HTR-8/SVneo (cell line): ENCODE measurements around the gene LCE1E.

Experiments
- DNase-seq: peaks from one replicate; pipeline ENCODE4 v3.0.0; 2011; ENCODE audit warnings: low spot score, mixed read lengths; ENCODE audit not compliant: insufficient read length
- FAIRE-seq: peaks from 2 replicates; lab custom pipeline; 2011; peaks lifted over from hg19 to GRCh38; lab: Jason Lieb, UNC

The LCE1E gene

DNA sequence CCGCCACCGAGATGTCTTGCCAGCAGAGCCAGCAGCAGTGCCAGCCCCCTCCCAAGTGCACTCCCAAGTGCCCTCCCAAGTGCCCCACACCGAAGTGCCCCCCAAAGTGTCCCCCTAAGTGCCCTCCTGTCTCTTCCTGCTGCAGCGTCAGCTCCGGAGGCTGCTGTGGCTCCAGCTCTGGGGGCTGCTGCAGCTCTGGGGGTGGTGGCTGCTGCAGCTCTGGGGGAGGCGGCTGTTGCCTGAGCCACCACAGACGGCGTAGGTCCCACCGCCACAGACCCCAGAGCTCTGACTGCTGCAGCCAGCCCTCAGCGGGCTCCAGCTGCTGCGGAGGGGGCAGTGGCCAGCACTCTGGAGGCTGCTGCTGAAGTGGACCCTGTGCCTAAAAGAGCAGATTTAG lies 9.7 kb upstream of the LCE1E start:
- no peak for FAIRE-seq
- DNase-seq, result no peak

DNA sequence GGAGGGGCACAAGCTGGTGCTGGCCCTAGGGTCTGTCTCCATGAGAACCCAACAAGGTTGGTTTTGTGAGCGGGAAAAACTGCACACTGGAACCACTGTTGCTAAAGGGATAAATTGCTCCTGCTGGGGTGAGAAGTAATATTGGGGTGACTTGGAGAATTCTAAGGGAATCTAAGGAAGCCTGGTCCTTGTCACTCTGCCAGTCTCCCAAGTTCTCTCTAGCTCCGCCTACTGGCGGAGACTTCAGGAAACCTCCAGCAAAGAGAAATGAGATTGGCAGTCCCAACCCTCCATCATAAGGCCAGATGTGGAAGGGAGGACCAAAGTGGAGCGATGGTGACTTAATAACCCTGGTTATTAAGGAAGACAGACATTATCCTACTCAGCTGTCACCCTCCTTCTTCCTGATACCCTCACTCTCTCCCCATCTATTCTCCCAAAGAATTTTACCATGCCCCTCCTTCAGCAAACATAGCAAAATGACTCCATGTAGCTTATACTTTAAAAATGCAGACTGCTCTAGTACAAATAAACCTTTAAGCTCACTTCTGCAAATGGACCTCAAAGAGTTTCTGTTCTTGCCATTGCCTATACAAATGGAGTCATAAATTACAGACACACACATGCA lies 8.4 kb upstream of the LCE1E start:
- FAIRE-seq, result no peak
- no peak for DNase-seq

DNA sequence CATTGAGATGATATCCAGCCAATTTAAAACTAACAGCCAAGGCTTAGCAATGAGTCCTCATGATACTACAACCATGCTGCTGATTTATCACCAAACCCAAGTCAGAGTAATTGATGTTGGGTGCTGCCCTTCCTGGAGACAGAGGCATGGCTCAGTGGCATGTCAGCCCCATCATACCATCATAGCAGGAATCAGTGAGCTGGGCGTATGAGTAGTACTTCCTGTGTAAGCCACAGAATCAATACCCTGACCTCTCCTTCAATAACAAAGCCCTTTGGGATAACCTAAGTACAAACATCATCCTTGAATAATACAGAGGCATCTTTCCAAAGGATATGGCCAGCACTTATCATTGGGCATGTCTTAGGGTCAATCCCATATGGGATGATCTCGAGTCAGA lies 3.0 kb upstream of the LCE1E start:
- DNase-seq, result no peak
- FAIRE-seq, result no peak

DNA sequence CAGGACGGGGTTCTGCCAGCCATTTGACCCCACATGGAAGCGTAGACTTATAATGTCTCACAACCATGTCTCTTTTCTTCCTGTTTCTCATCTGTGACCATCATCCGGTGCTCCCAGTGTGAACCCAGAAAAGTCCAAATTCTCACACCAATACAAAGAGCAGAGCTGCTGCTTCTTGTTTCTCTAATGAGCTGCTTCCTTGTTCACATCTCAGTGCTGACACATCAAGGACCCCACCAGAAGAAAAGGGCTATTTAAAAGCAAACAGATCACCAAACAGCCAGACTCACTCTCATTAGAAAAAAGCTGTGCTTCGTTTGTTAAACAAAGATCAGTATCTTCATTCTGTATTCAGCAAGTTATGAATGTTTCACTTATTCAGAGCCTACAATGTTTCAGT lies 9.6 kb downstream of the LCE1E start:
- FAIRE-seq, result no peak
- no peak for DNase-seq

DNA sequence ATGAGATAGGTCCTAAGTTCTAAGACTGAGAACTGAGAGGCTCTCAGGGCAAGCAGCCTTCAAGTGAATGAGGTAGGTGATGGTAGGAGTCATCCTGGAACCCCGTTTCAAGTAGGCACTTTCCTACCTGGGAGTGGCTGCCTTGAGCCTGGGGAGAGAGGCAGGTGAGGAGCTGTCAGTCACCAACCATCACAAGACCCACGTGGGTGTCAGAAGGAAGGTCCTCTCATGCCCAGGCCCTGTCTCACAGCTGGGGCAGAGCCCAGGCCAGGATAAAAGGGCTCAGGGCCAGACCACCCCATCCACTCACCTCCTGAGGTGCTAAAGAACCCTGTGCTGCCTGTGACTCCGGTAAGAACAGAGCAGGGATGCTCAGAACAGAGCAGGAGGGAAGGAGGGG lies 10.4 kb downstream of the LCE1E start, which contains the start of gene LCE1D:
Gene LCE1D (plus strand): TSS at position 301 of the 400 bp plus-strand sequence. CDS start 1,074 bp downstream, outside the sequence.
- FAIRE-seq (no peak), DNase-seq (no peak)

DNA sequence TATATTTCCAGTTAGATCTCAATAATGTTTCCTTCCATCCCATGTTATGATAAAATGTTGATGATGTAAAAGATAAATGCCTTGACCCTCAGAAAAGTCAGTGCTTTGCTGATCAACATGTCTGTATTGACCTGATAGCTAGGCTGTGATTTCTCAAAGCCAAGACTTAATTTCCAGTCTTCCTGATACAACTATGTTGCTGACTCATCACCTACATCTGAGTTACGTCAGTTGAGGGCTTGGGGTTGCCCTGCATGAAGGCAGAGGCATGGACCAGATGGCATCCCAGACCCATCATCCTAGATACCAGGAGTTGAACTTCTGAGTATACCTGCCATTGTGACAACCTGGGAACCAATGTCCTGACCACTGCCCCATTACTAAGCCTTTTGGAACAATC lies 15.3 kb downstream of the LCE1E start:
- DNase-seq (no peak), FAIRE-seq (no peak)

DNA sequence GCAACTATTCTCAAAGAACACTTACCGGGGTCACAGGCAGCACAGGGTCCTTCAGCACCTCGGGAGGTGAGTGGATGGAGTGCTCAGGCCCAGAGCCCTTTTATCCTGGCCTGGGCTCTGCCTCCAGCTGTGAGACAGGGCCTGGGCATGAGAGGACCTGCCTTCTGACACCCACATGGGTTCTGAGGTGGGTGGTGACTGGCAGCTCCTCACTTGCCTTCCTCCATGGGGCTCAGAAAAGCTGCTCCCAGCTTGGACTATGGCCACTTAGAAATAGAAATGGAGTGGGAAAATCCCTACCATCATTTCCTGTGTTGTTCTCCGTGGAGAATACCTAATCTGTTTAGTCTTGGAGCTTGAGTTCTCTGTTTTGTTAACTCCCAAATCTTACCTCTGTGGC lies 20.5 kb downstream of the LCE1E start, which contains the start of gene LCE1C:
Gene LCE1C (minus strand): TSS at position 76 of the 400 bp plus-strand sequence. CDS start 1,173 bp downstream, outside the sequence.
- DNase-seq, result no peak
- no peak for FAIRE-seq

DNA sequence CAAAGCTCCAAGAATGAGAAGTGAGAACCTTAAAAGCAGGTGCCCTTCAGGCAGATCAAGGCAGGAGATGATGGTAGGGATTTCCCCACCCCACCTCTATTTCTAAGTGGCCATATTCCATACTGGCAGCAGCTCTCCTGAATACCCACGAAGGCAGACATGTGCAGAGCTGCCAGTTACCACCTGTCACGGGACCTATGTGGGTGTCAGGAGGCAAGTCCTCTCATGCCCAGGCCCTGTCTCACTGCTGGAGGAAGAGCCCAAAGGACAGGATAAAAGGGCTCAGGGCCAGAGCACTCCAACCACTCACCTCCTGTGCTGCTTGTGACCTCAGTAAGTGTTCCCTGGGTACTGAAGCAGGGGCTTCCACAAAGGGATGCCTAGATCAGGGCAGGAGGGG lies 25.0 kb downstream of the LCE1E start:
- DNase-seq (no peak), FAIRE-seq (no peak)

DNA sequence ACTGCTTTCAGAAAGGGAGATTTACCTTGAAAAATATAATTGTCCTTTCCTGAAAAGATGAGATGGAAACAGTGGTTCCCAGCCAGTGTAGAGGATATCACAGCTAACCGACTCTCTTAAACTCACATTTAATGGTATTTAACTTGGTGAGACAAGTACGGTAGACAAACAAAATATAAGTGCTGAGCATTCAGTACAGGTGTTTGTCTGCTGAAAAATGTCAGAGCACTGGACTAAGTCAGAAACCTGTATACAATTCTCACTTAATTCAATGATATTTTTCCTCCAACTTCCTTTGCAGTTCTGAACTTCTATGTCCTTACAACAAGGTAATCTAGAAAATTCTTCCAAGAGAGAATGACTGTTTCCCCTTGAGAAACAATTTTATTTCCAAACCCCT lies 25.6 kb downstream of the LCE1E start, which contains the start of gene LCE1B:
Gene LCE1B (plus strand): TSS at position 301 of the 400 bp plus-strand sequence. CDS start 476 bp downstream, outside the sequence.
- DNase-seq (no peak), FAIRE-seq (no peak)

DNA sequence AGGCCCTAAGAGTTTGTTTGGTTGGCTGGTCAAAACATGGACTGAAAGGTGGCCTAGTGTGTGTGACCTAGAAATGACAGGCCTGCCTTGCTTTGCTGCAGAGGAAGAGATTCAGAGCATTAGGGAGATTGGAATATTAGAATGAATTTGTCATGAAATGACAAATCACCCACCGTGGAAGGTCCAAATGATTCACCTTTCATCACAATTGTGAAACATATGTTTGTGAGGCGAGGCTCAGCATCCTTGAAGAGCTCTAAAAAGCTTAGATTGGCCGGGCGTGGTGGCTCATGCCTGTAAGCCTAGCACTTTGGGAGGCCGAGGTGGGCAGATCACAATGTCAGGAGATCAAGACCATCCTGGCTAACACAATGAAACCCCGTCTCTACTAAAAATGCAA lies 31.3 kb downstream of the LCE1E start:
- FAIRE-seq, result no peak
- no peak for DNase-seq

DNA sequence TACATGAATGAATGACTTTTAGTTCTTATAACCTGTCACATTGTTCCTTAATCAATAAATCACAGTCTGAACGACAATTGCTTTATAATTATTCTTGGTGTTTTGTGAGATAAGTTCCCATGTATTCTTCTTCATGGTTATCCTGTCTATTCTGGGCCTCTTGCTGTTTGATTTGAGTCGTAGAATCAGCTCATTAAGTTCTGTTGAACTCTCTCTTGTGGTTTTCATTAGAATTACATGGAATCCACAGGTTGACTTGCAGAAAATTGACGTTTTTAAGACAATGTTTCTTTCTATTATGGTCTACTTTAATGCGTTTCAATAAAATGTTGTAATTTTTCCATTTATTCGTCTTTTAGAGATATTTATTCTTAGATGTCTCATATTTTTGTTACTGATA lies 37.2 kb downstream of the LCE1E start:
- DNase-seq (no peak), FAIRE-seq (no peak)

DNA sequence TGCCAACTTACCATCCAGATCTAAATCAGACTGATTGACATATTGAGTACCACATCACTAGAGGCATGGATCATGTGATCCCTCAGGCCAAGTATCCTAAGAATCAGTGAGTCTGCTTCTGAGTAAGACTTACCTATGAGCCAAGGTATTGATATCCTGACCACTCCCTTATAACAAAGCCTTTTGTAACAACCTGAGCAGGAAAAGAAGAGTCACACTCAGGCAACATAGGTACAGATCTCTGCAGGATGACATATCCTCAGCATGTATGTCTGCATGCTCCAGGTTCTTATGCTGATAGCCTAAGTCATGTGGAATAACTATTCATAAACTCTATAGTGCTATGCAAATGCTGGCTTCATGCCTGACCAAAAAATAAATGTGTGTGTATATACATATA lies 38.9 kb downstream of the LCE1E start:
- DNase-seq, result no peak
- FAIRE-seq, result no peak

DNA sequence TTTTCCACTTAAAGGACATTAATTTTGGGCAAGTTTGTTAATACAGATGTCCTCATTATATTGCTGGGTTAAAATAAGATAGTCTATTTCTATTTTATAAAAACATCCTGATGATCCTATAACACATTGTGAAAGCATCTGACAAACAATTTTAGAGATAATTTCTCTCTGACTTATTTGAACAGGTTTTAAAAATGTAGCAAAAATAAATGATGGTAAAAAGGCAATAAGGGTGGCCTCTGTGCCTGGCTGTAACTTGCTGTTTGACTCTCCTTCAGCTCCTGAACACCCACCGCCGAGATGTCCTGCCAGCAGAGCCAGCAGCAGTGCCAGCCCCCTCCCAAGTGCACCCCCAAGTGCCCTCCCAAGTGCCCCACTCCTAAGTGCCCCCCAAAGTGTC lies 41.1 kb downstream of the LCE1E start, which contains the start of gene LCE1A:
Gene LCE1A (plus strand): TSS at position 301 of the 400 bp plus-strand sequence. CDS start 0 bp downstream, at position 301.
- no peak for FAIRE-seq
- DNase-seq, result no peak

DNA sequence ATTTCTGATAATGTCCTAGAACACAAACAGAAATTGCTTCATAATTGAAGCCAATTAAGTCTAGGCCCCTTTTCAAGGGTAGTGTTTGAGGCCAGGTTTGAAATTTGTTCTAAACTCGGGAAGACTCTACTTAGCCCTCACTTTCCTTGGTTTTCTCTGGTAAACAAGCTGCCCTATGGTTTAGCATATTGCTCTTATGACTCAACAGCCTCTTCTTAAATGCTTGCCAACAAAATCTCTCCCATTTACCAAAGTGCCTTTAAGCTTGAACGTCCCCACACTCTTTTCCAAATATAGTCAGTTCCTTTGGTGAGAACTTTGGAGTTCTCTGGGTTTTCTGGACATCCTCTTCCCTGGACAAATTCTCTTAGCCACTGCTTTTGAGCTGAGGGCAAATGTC lies 50.8 kb downstream of the LCE1E start:
- DNase-seq (no peak), FAIRE-seq (no peak)
